Measurements from ENCODE around the gene ZNF678.

ZNF678 gene

GRCh38 chr1:227632325-227632724, 69.0 kb downstream of the ZNF678 start:
- TF ChIP-seq CTCF (IDR thresholded peaks at IDR 0.05; ENCODE audit: borderline replicate concordance, insufficient read depth, low read depth, low read length) = no peak
- H3K4me3 ChIP-seq (ENCODE audit: low read depth, low read length) = no peak overlapping the region

GRCh38 chr1:227635596-227635995, 72.2 kb downstream of the ZNF678 start:
- no peak overlapping the region for H3K4me3 ChIP-seq (ENCODE audit: low read depth, low read length)
- no peak for TF ChIP-seq CTCF (IDR thresholded peaks at IDR 0.05; ENCODE audit: borderline replicate concordance, insufficient read depth, low read depth, low read length)

- no peak overlapping the region for H3K4me3 ChIP-seq (ENCODE audit: low read depth, low read length)
- TF ChIP-seq CTCF (IDR thresholded peaks at IDR 0.05; ENCODE audit: borderline replicate concordance, insufficient read depth, low read depth, low read length) = no peak
Measured at GRCh38 chr1:227654431-227654830, 91.1 kb downstream of the ZNF678 start.

- TF ChIP-seq CTCF (IDR thresholded peaks at IDR 0.05; ENCODE audit: borderline replicate concordance, insufficient read depth, low read depth, low read length) = no peak
- no peak overlapping the region for H3K4me3 ChIP-seq (ENCODE audit: low read depth, low read length)
Measured at GRCh38 chr1:227654858-227655752, 91.7 kb downstream of the ZNF678 start.

- no peak for TF ChIP-seq CTCF (IDR thresholded peaks at IDR 0.05; ENCODE audit: borderline replicate concordance, insufficient read depth, low read depth, low read length)
- no peak overlapping the region for H3K4me3 ChIP-seq (ENCODE audit: low read depth, low read length)
Measured at GRCh38 chr1:227661495-227661894, 98.1 kb downstream of the ZNF678 start.

- no peak for TF ChIP-seq CTCF (IDR thresholded peaks at IDR 0.05; ENCODE audit: borderline replicate concordance, insufficient read depth, low read depth, low read length)
- H3K4me3 ChIP-seq (ENCODE audit: low read depth, low read length) = no peak overlapping the region
Measured at GRCh38 chr1:227662933-227663332, 99.6 kb downstream of the ZNF678 start.

- no peak overlapping the region for H3K4me3 ChIP-seq (ENCODE audit: low read depth, low read length)
- no peak for TF ChIP-seq CTCF (IDR thresholded peaks at IDR 0.05; ENCODE audit: borderline replicate concordance, insufficient read depth, low read depth, low read length)
Measured at GRCh38 chr1:227666286-227666685, 102.9 kb downstream of the ZNF678 start.
